Measurements from ENCODE around the gene DLX1.

- TF ChIP-seq CTCF (IDR thresholded peaks at IDR 0.05) = no peak
- no peak for TF ChIP-seq POLR2A (IDR thresholded peaks at IDR 0.05)
These were observed 38.3 kb upstream of the DLX1 start for GRCh38 chr2:172046866-172047565.
